D721Med (cell line): ENCODE data around the gene EIF6.

ENCODE experiments used
- DNase-seq: peaks from one replicate; pipeline ENCODE4 v3.0.0; 2011; ENCODE audit warnings: low spot score; ENCODE audit not compliant: insufficient read length
- FAIRE-seq: peaks from 2 replicates; lab custom pipeline; 2011; peaks lifted over from hg19 to GRCh38; lab: Jason Lieb, UNC
- CTCF ChIP-seq: IDR thresholded peaks from 2 replicates; pipeline ENCODE4 v1.5.1; 2012; ENCODE audit warnings: mild to moderate bottlenecking, control low read depth; ENCODE audit not compliant: insufficient read depth; ENCODE audit errors: missing control alignments

The EIF6 gene

GRCh38 chr20:35298264-35298663, 13.7 kb upstream of the EIF6 start:
- FAIRE-seq: no peak
- TF ChIP-seq CTCF: no peak
- DNase-seq: no peak

- TF ChIP-seq CTCF: no peak
- DNase-seq: no peak
- FAIRE-seq: no peak
These were observed 13.2 kb upstream of the EIF6 start for GRCh38 chr20:35297740-35298139.

- FAIRE-seq (no peak), DNase-seq (no peak)
- no peak for TF ChIP-seq CTCF
These were observed 12.6 kb upstream of the EIF6 start for GRCh38 chr20:35297155-35297554.

- FAIRE-seq: no peak
- no peak for TF ChIP-seq CTCF
- no peak for DNase-seq
These were observed 11.6 kb upstream of the EIF6 start for GRCh38 chr20:35296101-35296554.

- FAIRE-seq: no peak
These were observed 11.1 kb upstream of the EIF6 start for GRCh38 chr20:35295674-35296073.

GRCh38 chr20:35295058-35295457, 10.5 kb upstream of the EIF6 start:
- no peak for DNase-seq
- no peak for FAIRE-seq
- TF ChIP-seq CTCF: no peak

More at GRCh38 chr20:35295674-35296073, 11.1 kb upstream of the EIF6 start:
- no peak for DNase-seq
- TF ChIP-seq CTCF: no peak

- TF ChIP-seq CTCF: no peak
- DNase-seq: no peak
- FAIRE-seq: no peak
These were observed 9.7 kb upstream of the EIF6 start for GRCh38 chr20:35294293-35294685.
